HG03469 (cell line): Measurements from ENCODE around the gene NRXN2.

Source experiments
- ATAC-seq: cut with Tn5 transposase; IDR thresholded peaks from one replicate; pipeline ENCODE4 v1.9.1; 2021; ENCODE audit warnings: mild to moderate bottlenecking, moderate library complexity, moderate number of reproducible peaks; ENCODE audit not compliant: unreplicated experiment

NRXN2 gene

GRCh38 chr11:64759131-64759721 lies 36.2 kb upstream of the NRXN2 start:
- no peak for ATAC-seq

- ATAC-seq: no peak
Measured at GRCh38 chr11:64758330-64759079, 35.5 kb upstream of the NRXN2 start.

GRCh38 chr11:64757549-64758329 lies 34.7 kb upstream of the NRXN2 start:
- no peak for ATAC-seq

- no peak for ATAC-seq
Measured at GRCh38 chr11:64755681-64756361, 32.8 kb upstream of the NRXN2 start.

- no peak for ATAC-seq
Measured at GRCh38 chr11:64754919-64755662, 32.1 kb upstream of the NRXN2 start.

- ATAC-seq: no peak
Measured at GRCh38 chr11:64754124-64754918, 31.3 kb upstream of the NRXN2 start.

- no peak for ATAC-seq
Measured at GRCh38 chr11:64753380-64754123, 30.6 kb upstream of the NRXN2 start.

GRCh38 chr11:64753019-64753379 lies 30.0 kb upstream of the NRXN2 start:
- ATAC-seq: no peak

GRCh38 chr11:64752175-64752970 lies 29.4 kb upstream of the NRXN2 start:
- no peak for ATAC-seq

GRCh38 chr11:64751580-64751979 lies 28.6 kb upstream of the NRXN2 start:
- ATAC-seq: no peak

- ATAC-seq: no peak
Measured at GRCh38 chr11:64751136-64751535, 28.1 kb upstream of the NRXN2 start.

GRCh38 chr11:64750361-64751054 lies 27.5 kb upstream of the NRXN2 start:
- ATAC-seq: no peak

GRCh38 chr11:64747961-64748665 lies 25.1 kb upstream of the NRXN2 start:
- no peak for ATAC-seq

GRCh38 chr11:64746486-64746885 lies 23.5 kb upstream of the NRXN2 start:
- no peak for ATAC-seq

- no peak for ATAC-seq
Measured at GRCh38 chr11:64745521-64746328, 22.7 kb upstream of the NRXN2 start.

GRCh38 chr11:64745189-64745520 lies 22.2 kb upstream of the NRXN2 start:
- ATAC-seq: no peak
